GM19025 (cell line): ENCODE measurements around the gene FAM228B.
"Not testable (repeated sequence)": the region's sequence is repeated elsewhere in the genome, so short reads cannot be mapped to it uniquely, and the experiment has no call there.

Experiments
- ATAC-seq: cut with Tn5 transposase; IDR thresholded peaks from one replicate; pipeline ENCODE4 v1.9.1; 2021; ENCODE audit warnings: mild to moderate bottlenecking, low read depth, moderate library complexity; ENCODE audit not compliant: unreplicated experiment

FAM228B gene

GRCh38 chr2:24197213-24197612 lies 73.9 kb downstream of the FAM228B start:
- not testable (repeated sequence) for ATAC-seq

- ATAC-seq = no peak
Observed at GRCh38 chr2:24199968-24200590, 76.8 kb downstream of the FAM228B start.

GRCh38 chr2:24200799-24201198 lies 77.5 kb downstream of the FAM228B start:
- ATAC-seq = no peak

- ATAC-seq = no peak
Observed at GRCh38 chr2:24203029-24203786, 79.9 kb downstream of the FAM228B start.

GRCh38 chr2:24203787-24204150 lies 80.5 kb downstream of the FAM228B start:
- no peak for ATAC-seq

- ATAC-seq = no peak
Observed at GRCh38 chr2:24204505-24204904, 81.2 kb downstream of the FAM228B start.

GRCh38 chr2:24205131-24205530 lies 81.9 kb downstream of the FAM228B start:
- ATAC-seq = no peak

- ATAC-seq = no peak
Observed at GRCh38 chr2:24206242-24206641, 83.0 kb downstream of the FAM228B start.

- no peak for ATAC-seq
Observed at GRCh38 chr2:24206714-24207113, 83.4 kb downstream of the FAM228B start.

GRCh38 chr2:24207359-24207758 lies 84.1 kb downstream of the FAM228B start:
- no peak for ATAC-seq

- no peak for ATAC-seq
Observed at GRCh38 chr2:24208490-24208889, 85.2 kb downstream of the FAM228B start.

GRCh38 chr2:24209389-24210105 lies 86.3 kb downstream of the FAM228B start:
- ATAC-seq = no peak

- ATAC-seq = no peak
Observed at GRCh38 chr2:24210106-24210455, 86.8 kb downstream of the FAM228B start.

GRCh38 chr2:24210723-24211122 lies 87.5 kb downstream of the FAM228B start:
- no peak for ATAC-seq

GRCh38 chr2:24211408-24211807 lies 88.1 kb downstream of the FAM228B start:
- ATAC-seq = no peak

- peak; percentile 89 for ATAC-seq
Observed at GRCh38 chr2:24214880-24215279, 91.6 kb downstream of the FAM228B start.
